ENCODE data around the gene DDX1. TPM values are rescaled to one million over a fixed set of nuclear protein-coding genes. Genes with fewer than 3 reads are reported as not detected.

The DDX1 gene
- total and polyA plus RNA-seq, 9 of the 15 experiments (the other 6 are each of a cell fraction or from before 2014, with no cell fraction given) = 116 to 277 (median 232) TPM

GRCh38 chr2:15593327-15593705 lies 1.6 kb downstream of the DDX1 start:
- Histone ChIP-seq H3K4me2 (ENCODE audit: insufficient read depth, low read length) (peak overlapping the region; percentile 97), H4K20me1 (replicated peaks; ENCODE audit: control insufficient read depth, insufficient read depth, low read length) (no peaks in the 10 kb centered on the region), H3K9ac (ENCODE audit: insufficient read depth in 1 of 2, low read depth in 2 of 2, low read length in 2 of 2) (peak overlapping the region; percentile 76 to 88; a peak in 3 of 4 replicates), H3K4me3 (peak overlapping the region; percentile 90), H3K27ac (ENCODE audit: extremely low read depth, low read depth, low read length) (no peak overlapping the region; the same call in 1 of the 3 replicates), H3K36me3 (ENCODE audit: control insufficient read depth, insufficient read depth, low read length) (peaks cover 41% of the 10 kb centered on the region), H3K9me1 (ENCODE audit: control insufficient read depth, insufficient read depth, low read length) (no peaks in the 10 kb centered on the region), H3K4me1 (replicated peaks in 1 of 2; ENCODE audit: control insufficient read depth in 2 of 2, insufficient read depth in 2 of 2, low read length in 2 of 2) (peaks cover 7 to 16% of the 10 kb centered on the region in 2 experiments; a peak in 4 of 5 replicates), H2AFZ (ENCODE audit: low read depth, low read length) (no peak overlapping the region), H3K9me3 (replicated peaks; ENCODE audit: control insufficient read depth, insufficient read depth, low read depth, low read length) (no peaks in the 10 kb centered on the region), H3K79me2 (ENCODE audit: control insufficient read depth, insufficient read depth, low read length) (peaks cover 68% of the 10 kb centered on the region), H3K27me3 (ENCODE audit: control insufficient read depth in 2 of 2, insufficient read depth in 2 of 2, low read length in 2 of 2) (no peaks in the 10 kb centered on the region)
- no peak for TF ChIP-seq CAMTA2 (CRISPR knock-in tag; conservative IDR thresholded peaks at IDR 0.05)
- TF ChIP-seq POLR2AphosphoS5 (IDR thresholded peaks at IDR 0.05; ENCODE audit: control insufficient read depth, insufficient read depth, low read depth, low read length) = no peak
- no peak for TF ChIP-seq PPARD (CRISPR knock-in tag; IDR thresholded peaks at IDR 0.05)
- POLR2A ChIA-PET = interaction anchor here (1.1 kb wide), 1 partner anchor 32 kb away, joined by 3 read pairs; the partner anchor contains the start of gene NBAS
- in situ Hi-C loops (cut with MboI) (loop anchor here (25.0 kb wide), 1 partner anchor 681 kb away; no protein-coding TSS in a partner anchor), intact Hi-C loops (cut with micrococcal nuclease) (no loop called here)
- WGBS (ENCODE audit: insufficient coverage, low coverage, missing lambda C conversion rate) = 42% methylated on average over 3 of the region's 3 CpGs
- no TSS peak for BruUV-seq (replicated peaks)
- FAIRE-seq (no peak), ATAC-seq (no peak), DNase-seq (ENCODE audit: extremely low read depth in 1 of 4, low spot score in 3 of 4) (no peak)
- CTCF ChIA-PET (ENCODE audit: low intra/inter-chr PET ratio) = no interaction called here

Measured in K562 (cell line).